B cell (primary cell): Measurements from ENCODE around the gene MAD1L1. TPM values are rescaled to one million over a fixed set of nuclear protein-coding genes. Genes with fewer than 3 reads are reported as not detected.

Source experiments
- ATAC-seq: fragments of 200-7000 bp; cut with Tn5 transposase; one replicate; pipeline ENCODE4 v1.10.0; 2021; ENCODE audit warnings: low read depth, mild to moderate bottlenecking, moderate number of reproducible peaks, moderate library complexity
- CTCF ChIA-PET: fragments of 350-600 bp; sonication (Branson Sonifier 250); formaldehyde crosslinking; loops from one replicate; lab custom pipeline; 2021; ENCODE audit warnings: antibody characterized with exemption, inconsistent platforms; lab: Charles Lee
- POLR2A ChIA-PET: fragments of 350-600 bp; sonication (Branson Sonifier 250); formaldehyde crosslinking; loops from one replicate; lab custom pipeline; 2021; ENCODE audit warnings: antibody characterized with exemption; lab: Charles Lee
- DNase-seq: peaks from one replicate; pipeline ENCODE4 v3.0.0; 2013
- H2AFZ ChIP-seq: 2 replicates; pipeline ENCODE4 v1.6.1; 2012; ENCODE audit warnings: mild to moderate bottlenecking, low read depth, low read length; ENCODE audit not compliant: insufficient read depth, poor library complexity, severe bottlenecking
- H3K27ac ChIP-seq, 2 donors: 1 replicate in 1 of 2; 2 replicates in 1 of 2; pipeline ENCODE4 v1.5.1; 2012 to 2013; ENCODE audit warnings: low read length in 2 of 2, mild to moderate bottlenecking in 2 of 2, moderate library complexity in 1 of 2
- H3K27me3 ChIP-seq, 4 experiments: fragments of 200-600 bp in 1 of 4; sonication (generic) in 1 of 4; replicated peaks in 1 of 4; 1 replicate in 2 of 4; 2 replicates in 2 of 4; pipeline versions ENCODE4 v1.6.1 to v1.7.0; 2013 to 2016; ENCODE audit warnings: low read length in 3 of 4, mild to moderate bottlenecking in 2 of 4, mixed read lengths in 1 of 4, moderate library complexity in 1 of 4; ENCODE audit not compliant: insufficient read depth in 4 of 4, control insufficient read depth in 3 of 4; ENCODE audit errors: control extremely low read depth in 1 of 4
- H3K36me3 ChIP-seq, 2 experiments: replicated peaks in 1 of 2; 1 replicate in 1 of 2; 2 replicates in 1 of 2; pipeline versions ENCODE4 v1.6.1 to v1.7.1; 2013; ENCODE audit warnings: low read length in 1 of 2; ENCODE audit not compliant: insufficient read depth in 2 of 2, control insufficient read depth in 1 of 2; ENCODE audit errors: control extremely low read depth in 1 of 2, extremely low read depth in 1 of 2
- H3K4me1 ChIP-seq, 2 donors: fragments of 200-600 bp in 1 of 2; sonication (generic) in 1 of 2; 1 replicate in 1 of 2; 2 replicates in 1 of 2; pipeline versions ENCODE4 v1.5.1 to v1.6.1; 2013 to 2017; ENCODE audit warnings: low read length in 2 of 2; ENCODE audit not compliant: control insufficient read depth in 2 of 2, insufficient read depth in 2 of 2
- H3K4me2 ChIP-seq: replicated peaks from 2 replicates; pipeline ENCODE3; 2012; ENCODE audit warnings: mild to moderate bottlenecking, low read depth, low read length; ENCODE audit not compliant: poor library complexity, severe bottlenecking
- H3K4me3 ChIP-seq, 5 experiments: fragments of 200-600 bp in 1 of 5; sonication (generic) in 1 of 5; 1 replicate in 3 of 5; 2 replicates in 2 of 5; pipeline versions ENCODE4 v1.5.1 to v1.7.0; 2011 to 2016; ENCODE audit warnings: low read length in 4 of 5, mild to moderate bottlenecking in 4 of 5, low read depth in 2 of 5, control low read depth in 1 of 5, moderate library complexity in 1 of 5; ENCODE audit not compliant: insufficient read depth in 1 of 5; ENCODE audit errors: control extremely low read depth in 1 of 5, extremely low read depth in 1 of 5
- H3K79me2 ChIP-seq: fragments of 200-600 bp; sonication (generic); one replicate; pipeline ENCODE4 v1.6.0; 2016; ENCODE audit warnings: low read length; ENCODE audit not compliant: control insufficient read depth, insufficient read depth
- H3K9ac ChIP-seq: fragments of 200-600 bp; sonication (generic); 2 replicates; pipeline ENCODE4 v1.6.1; 2017; ENCODE audit warnings: mild to moderate bottlenecking, low read length, moderate library complexity
- H3K9me3 ChIP-seq, 3 donors: one replicate each; pipeline versions ENCODE4 v1.6.1 to v1.7.1; 2013; ENCODE audit warnings: low read length in 2 of 3; ENCODE audit not compliant: control insufficient read depth in 2 of 3, insufficient read depth in 1 of 3; ENCODE audit errors: control extremely low read depth in 1 of 3
- H4K20me1 ChIP-seq: 2 replicates; pipeline ENCODE4 v1.6.0; 2012; ENCODE audit warnings: mild to moderate bottlenecking, low read length; ENCODE audit not compliant: insufficient read depth, control insufficient read depth, poor library complexity, severe bottlenecking
- H3K27ac Mint-ChIP-seq: one replicate; pipeline ENCODE4 v1.8.0; 2021; ENCODE audit warnings: mixed read lengths
- H3K27me3 Mint-ChIP-seq: one replicate; pipeline ENCODE4 v1.8.0; 2021; ENCODE audit warnings: mixed read lengths
- H3K4me1 Mint-ChIP-seq: one replicate; pipeline ENCODE4 v1.8.0; 2021; ENCODE audit warnings: mixed read lengths
- H3K4me3 Mint-ChIP-seq: one replicate; pipeline ENCODE4 v1.8.0; 2021; ENCODE audit warnings: mixed read lengths
- H3K9me3 Mint-ChIP-seq: one replicate; pipeline ENCODE4 v1.8.0; 2022; ENCODE audit warnings: mixed read lengths; ENCODE audit not compliant: insufficient read depth
- CTCF ChIP-seq: fragments of 200-600 bp; IDR thresholded peaks from one replicate; pipeline ENCODE4 v1.8.0; 2022; ENCODE audit warnings: antibody characterized with exemption, mild to moderate bottlenecking
- EZH2 ChIP-seq: IDR thresholded peaks from 2 replicates; pipeline ENCODE4 v1.6.1; 2012; ENCODE audit warnings: borderline replicate concordance, low read depth, mild to moderate bottlenecking, moderate library complexity, low read length; ENCODE audit not compliant: insufficient read depth, poor library complexity, severe bottlenecking
- WGBS: methylation state at CpG from one replicate; pipeline ENCODE4 v1.1.5; 2013; ENCODE audit warnings: missing lambda C conversion rate; ENCODE audit not compliant: insufficient coverage; 5-methylcytosine and 5-hydroxymethylcytosine counted together
- intact Hi-C: fragments of 100-400 bp; cut with micrococcal nuclease; formaldehyde crosslinking; loops from one replicate; pipeline ENCODE4 v1.10.0; 2022
- polyA plus RNA-seq: library from polyadenylated mRNA; depleted of rRNA; stranded (reverse); fragments of >200 nt; gene quantifications from 2 replicates; pipeline ENCODE4 v1.2.3, GENCODE V29; 2012
- total RNA-seq, 2 donors: library from RNA; stranded (reverse); fragments of 120-200 nt in 1 of 2; gene quantifications; 1 replicate in 1 of 2; 2 replicates in 1 of 2; pipeline versions ENCODE4 v1.2.3 to v1.2.4, GENCODE V29; 2013 to 2022

Gene MAD1L1
- total and polyA plus RNA-seq, 2 donors (not counting 1 experiment from before 2014, with no cell fraction given), result 86.7 to 110 TPM

DNA sequence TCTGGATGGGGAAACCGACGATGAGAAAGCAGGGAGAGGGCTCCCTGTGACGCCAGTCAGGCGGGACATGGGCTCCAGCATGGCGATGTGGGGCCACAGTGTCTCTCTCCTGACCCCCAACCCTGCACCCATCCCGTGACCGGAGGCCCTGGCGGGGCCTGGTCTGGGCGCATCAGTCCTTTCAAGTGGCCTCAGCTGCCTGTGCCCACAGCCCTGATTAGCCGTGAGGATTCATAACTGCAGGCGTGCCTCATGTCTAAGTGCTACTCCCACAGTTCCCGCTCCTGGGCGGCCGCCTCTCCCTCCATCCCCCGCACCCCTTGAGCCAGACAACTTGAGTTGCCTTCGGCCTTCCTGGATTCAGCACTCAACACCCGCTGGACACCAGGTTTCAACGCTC is 321.9 kb downstream of the MAD1L1 start:
- Histone ChIP-seq H3K27ac (no peak overlapping the region), H3K36me3 (peaks cover 0 to 27% of the 10 kb centered on the region in 2 experiments), H4K20me1 (peaks cover 78% of the 10 kb centered on the region), H3K4me1 (peaks cover 0 to 3% of the 10 kb centered on the region in 2 donors), H3K27me3 (no peaks in the 10 kb centered on the region), H3K4me3 (no peak overlapping the region), H3K9ac (no peak overlapping the region), H3K79me2 (peaks cover 52% of the 10 kb centered on the region), H3K4me2 (no peak overlapping the region), H3K9me3 (no peaks in the 10 kb centered on the region), H2AFZ (no peak overlapping the region)
- WGBS, result 92% methylated on average over 16 of the region's 18 CpGs
- POLR2A ChIA-PET, result no interaction called here
- H3K9me3 Mint-ChIP-seq, result no peaks in the 10 kb centered on the region
- H3K27ac Mint-ChIP-seq, result no peak overlapping the region
- no peaks in the 10 kb centered on the region for H3K27me3 Mint-ChIP-seq
- DNase-seq (no peak), ATAC-seq (no peak)
- peaks cover 9% of the 10 kb centered on the region for H3K4me1 Mint-ChIP-seq
- intact Hi-C loops, result no loop called here
- CTCF ChIA-PET, result no interaction called here
- H3K4me3 Mint-ChIP-seq, result no peak overlapping the region
- TF ChIP-seq CTCF (no peak), EZH2 (no peak)

DNA sequence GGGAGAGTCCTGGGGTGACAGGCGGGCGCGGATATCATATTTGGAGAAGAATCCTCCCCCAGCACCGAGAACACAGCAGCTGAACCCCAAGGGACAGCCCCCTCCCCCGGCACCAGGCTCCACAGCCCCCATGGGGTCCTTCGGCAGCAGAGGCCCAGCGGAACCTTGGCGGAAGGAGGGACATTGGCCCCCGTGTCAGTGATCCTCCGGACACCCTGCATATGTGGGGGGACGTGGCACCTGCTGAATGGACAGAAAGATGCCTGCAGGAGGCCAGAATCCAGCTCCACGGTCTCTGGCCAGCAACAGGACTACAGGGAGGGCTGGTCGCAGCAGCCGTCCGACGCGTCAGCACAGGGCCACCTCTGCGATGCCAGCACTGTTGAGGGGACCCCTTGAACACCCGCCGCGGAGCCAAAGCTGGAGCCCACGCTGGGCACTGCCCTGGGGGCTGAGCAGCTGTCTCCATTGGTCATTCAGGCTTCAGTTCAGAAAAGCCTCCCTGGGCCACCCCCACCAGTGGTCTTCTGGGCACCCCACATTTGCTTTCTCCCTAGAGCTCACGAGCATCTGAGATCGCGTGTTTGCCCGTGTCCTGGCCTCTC is 322.6 kb downstream of the MAD1L1 start:
- Mint-ChIP-seq H3K9me3 (no peaks in the 10 kb centered on the region), H3K4me3 (no peak overlapping the region), H3K27ac (no peak overlapping the region), H3K4me1 (peaks cover 9% of the 10 kb centered on the region), H3K27me3 (no peaks in the 10 kb centered on the region)
- Histone ChIP-seq H3K36me3 (peaks cover 0 to 27% of the 10 kb centered on the region in 2 experiments), H3K27ac (no peak overlapping the region), H3K4me1 (peaks cover 0 to 3% of the 10 kb centered on the region in 2 donors), H3K27me3 (no peaks in the 10 kb centered on the region), H2AFZ (no peak overlapping the region), H3K4me2 (no peak overlapping the region), H3K9me3 (no peaks in the 10 kb centered on the region), H3K4me3 (no peak overlapping the region), H3K79me2 (peaks cover 48% of the 10 kb centered on the region), H3K9ac (no peak overlapping the region), H4K20me1 (peaks cover 74% of the 10 kb centered on the region)
- no peak for TF ChIP-seq EZH2
- no peak for TF ChIP-seq CTCF
- intact Hi-C loops, result no loop called here
- ChIA-PET POLR2A (no interaction called here), CTCF (no interaction called here)
- WGBS, result 98% methylated on average over 26 of the region's 26 CpGs
- ATAC-seq, result no peak
- no peak for DNase-seq
